ENCODE measurements around the gene NCKIPSD. TPM values are rescaled to one million over a fixed set of nuclear protein-coding genes. Genes with fewer than 3 reads are reported as not detected.

The NCKIPSD gene
- total RNA-seq, 4 donors from 2014 or later = 32.4 to 88.5 (median 51.8) TPM

- 76 to 85% methylated on average over 9 of the region's 9 CpGs for WGBS, 2 donors
- H3K9me3 ChIP-seq = no peaks in the 10 kb centered on the region
- H3K27ac ChIP-seq = no peak overlapping the region
- DNase-seq (ENCODE audit: low spot score in 2 of 2) = no peak
- no peaks in the 10 kb centered on the region for H3K27me3 ChIP-seq
- no peak overlapping the region for H3K4me3 ChIP-seq
- peaks cover 0 to 8% (median 0%) of the 10 kb centered on the region in 3 donors for H3K36me3 ChIP-seq
- no peak for TF ChIP-seq EP300 (IDR thresholded peaks at IDR 0.05)
- TF ChIP-seq POLR2A (IDR thresholded peaks at IDR 0.05) = no peak
- no peak for TF ChIP-seq CTCF (IDR thresholded peaks at IDR 0.05)
- no peaks in the 10 kb centered on the region for H3K4me1 ChIP-seq
Observed at GRCh38 chr3:48647714-48648113, 38.0 kb downstream of the NCKIPSD start.

GRCh38 chr3:48644898-48645760 is 40.6 kb downstream of the NCKIPSD start:
- TF ChIP-seq EP300 (IDR thresholded peaks at IDR 0.05) (no peak), POLR2A (IDR thresholded peaks at IDR 0.05) (no peak), CTCF (IDR thresholded peaks at IDR 0.05) (no peak)
- no peak overlapping the region for H3K27ac ChIP-seq
- WGBS, 2 donors = 86 to 92% methylated on average over 20 to 21 of the region's 22 CpGs
- peaks cover 0 to 22% (median 0%) of the 10 kb centered on the region in 3 donors for H3K36me3 ChIP-seq
- H3K27me3 ChIP-seq = no peaks in the 10 kb centered on the region
- H3K9me3 ChIP-seq = no peaks in the 10 kb centered on the region
- H3K4me1 ChIP-seq = no peaks in the 10 kb centered on the region
- no peak for DNase-seq (ENCODE audit: low spot score in 2 of 2)
- H3K4me3 ChIP-seq = no peak overlapping the region

- WGBS, 2 donors = 92 to 94% methylated on average over 4 to 10 of the region's 12 CpGs
- H3K27me3 ChIP-seq = no peaks in the 10 kb centered on the region
- no peak for TF ChIP-seq CTCF (IDR thresholded peaks at IDR 0.05)
- TF ChIP-seq POLR2A (IDR thresholded peaks at IDR 0.05) = no peak
- TF ChIP-seq EP300 (IDR thresholded peaks at IDR 0.05) = no peak
- H3K4me1 ChIP-seq = no peaks in the 10 kb centered on the region
- peaks cover 0 to 28% (median 0%) of the 10 kb centered on the region in 3 donors for H3K36me3 ChIP-seq
- no peak for DNase-seq (ENCODE audit: low spot score in 2 of 2)
- H3K9me3 ChIP-seq = no peaks in the 10 kb centered on the region
- no peak overlapping the region for H3K4me3 ChIP-seq
- H3K27ac ChIP-seq = no peak overlapping the region
Observed at GRCh38 chr3:48642605-48643004, 43.1 kb downstream of the NCKIPSD start.

- Histone ChIP-seq H3K4me3 (no peak overlapping the region), H3K4me1 (peaks cover 0 to 4% (median 1%) of the 10 kb centered on the region in 4 donors), H3K9me3 (no peaks in the 10 kb centered on the region), H3K27ac (no peak overlapping the region), H3K27me3 (no peaks in the 10 kb centered on the region), H3K36me3 (peaks cover 0 to 28% (median 0%) of the 10 kb centered on the region in 3 donors)
- 83 to 94% methylated on average over 1 to 2 of the region's 3 CpGs for WGBS, 2 donors
- no peak for DNase-seq (ENCODE audit: low spot score in 2 of 2)
- TF ChIP-seq POLR2A (IDR thresholded peaks at IDR 0.05) = no peak
Observed at GRCh38 chr3:48641396-48641795, 44.3 kb downstream of the NCKIPSD start.

GRCh38 chr3:48639944-48640606 is 45.6 kb downstream of the NCKIPSD start:
- 87% methylated on average over 21 to 32 of the region's 38 CpGs for WGBS, 2 donors
- no peak for DNase-seq (ENCODE audit: low spot score in 2 of 2)
- no peak overlapping the region for H3K27ac ChIP-seq
- TF ChIP-seq EP300 (IDR thresholded peaks at IDR 0.05) (no peak), CTCF (IDR thresholded peaks at IDR 0.05) (no peak), POLR2A (IDR thresholded peaks at IDR 0.05) (no peak)
- no peaks in the 10 kb centered on the region for H3K9me3 ChIP-seq
- H3K27me3 ChIP-seq = no peaks in the 10 kb centered on the region
- H3K4me3 ChIP-seq = no peak overlapping the region
- peaks cover 0 to 11% (median 7%) of the 10 kb centered on the region in 4 donors for H3K4me1 ChIP-seq
- H3K36me3 ChIP-seq = peaks cover 0 to 28% (median 0%) of the 10 kb centered on the region in 3 donors

Data from tibial nerve (tissue), 4 donors.